Ectodermal cell (in vitro differentiated cells): ENCODE measurements around the gene CHGA.

Experiments
- H3K27ac ChIP-seq: 2 replicates; pipeline ENCODE4 v1.7.0; 2013; ENCODE audit warnings: mild to moderate bottlenecking, low read depth, low read length; ENCODE audit not compliant: insufficient read depth, poor library complexity, severe bottlenecking
- H3K27me3 ChIP-seq: 2 replicates; pipeline ENCODE4 v1.7.0; 2013; ENCODE audit warnings: mild to moderate bottlenecking, low read length; ENCODE audit not compliant: insufficient read depth, control insufficient read depth, poor library complexity, severe bottlenecking
- H3K36me3 ChIP-seq: one replicate; pipeline ENCODE4 v1.7.0; 2013; ENCODE audit warnings: low read length; ENCODE audit not compliant: control insufficient read depth, insufficient read depth
- H3K4me1 ChIP-seq: one replicate; pipeline ENCODE4 v1.7.0; 2013; ENCODE audit warnings: low read length; ENCODE audit not compliant: control insufficient read depth, insufficient read depth
- H3K4me3 ChIP-seq: 2 replicates; pipeline ENCODE4 v1.7.0; 2013; ENCODE audit warnings: low read depth, low read length, control low read depth; ENCODE audit not compliant: insufficient read depth
- H3K9me3 ChIP-seq: 2 replicates; pipeline ENCODE4 v1.7.0; 2013; ENCODE audit warnings: mild to moderate bottlenecking, low read length, moderate library complexity; ENCODE audit not compliant: control insufficient read depth
- WGBS, 2 experiments: methylation state at CpG; one replicate each; pipeline ENCODE4 v1.1.7; 2013; ENCODE audit warnings: missing lambda C conversion rate in 2 of 2; 5-methylcytosine and 5-hydroxymethylcytosine counted together

The CHGA gene

GRCh38 chr14:92929689-92930608 is 7.0 kb downstream of the CHGA start:
- Histone ChIP-seq H3K4me1 (no peaks in the 10 kb centered on the region), H3K4me3 (no peak overlapping the region), H3K36me3 (no peaks in the 10 kb centered on the region), H3K27ac (no peak overlapping the region), H3K27me3 (peaks cover 4% of the 10 kb centered on the region), H3K9me3 (no peaks in the 10 kb centered on the region)
- WGBS, 2 experiments = 92% methylated on average over 20 of the region's 20 CpGs

GRCh38 chr14:92930737-92931602 is 8.0 kb downstream of the CHGA start:
- Histone ChIP-seq H3K27me3 (no peaks in the 10 kb centered on the region), H3K4me1 (no peaks in the 10 kb centered on the region), H3K4me3 (no peak overlapping the region), H3K9me3 (no peaks in the 10 kb centered on the region), H3K36me3 (no peaks in the 10 kb centered on the region), H3K27ac (no peak overlapping the region)
- 91% methylated on average over 8 of the region's 8 CpGs for WGBS, 2 experiments

DNA sequence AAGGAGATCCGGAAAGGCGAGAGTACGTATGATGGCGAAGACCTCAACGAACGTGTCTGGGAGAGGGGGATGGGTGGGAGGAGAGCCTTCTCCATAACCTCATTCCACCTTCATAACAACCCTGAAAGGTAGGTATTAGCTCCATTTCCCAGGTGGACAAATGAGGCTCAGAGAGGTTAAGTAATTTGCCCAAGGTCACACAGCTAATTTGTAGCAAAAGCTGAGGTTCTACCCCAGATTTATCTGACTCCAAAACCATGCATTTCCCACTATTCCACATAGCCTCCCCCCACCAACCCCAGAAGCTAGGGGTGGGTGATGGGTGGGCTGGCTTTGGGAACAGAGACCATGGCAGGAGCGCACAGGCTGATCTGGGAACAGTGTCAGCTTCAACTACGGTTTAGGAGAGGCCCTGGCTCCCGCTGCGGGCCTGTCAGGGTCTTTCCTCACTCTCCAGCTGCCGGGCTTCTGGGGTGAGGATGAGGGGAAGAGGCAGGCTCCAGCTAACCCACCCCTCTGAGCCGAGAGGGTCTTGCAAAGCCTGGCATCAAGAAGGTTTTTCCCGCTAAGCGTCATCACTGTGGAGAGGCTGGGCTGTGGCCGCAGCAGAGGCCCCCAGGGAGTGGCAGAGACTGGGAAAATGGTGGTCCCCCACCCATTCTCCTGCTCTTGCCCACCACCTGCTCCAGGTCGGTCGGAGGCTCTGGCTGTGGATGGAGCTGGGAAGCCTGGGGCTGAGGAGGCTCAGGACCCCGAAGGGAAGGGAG is 8.9 kb downstream of the CHGA start:
- WGBS, 2 experiments = 93 to 98% methylated on average over 15 to 16 of the region's 18 CpGs
- Histone ChIP-seq H3K9me3 (no peaks in the 10 kb centered on the region), H3K27me3 (no peaks in the 10 kb centered on the region)

DNA sequence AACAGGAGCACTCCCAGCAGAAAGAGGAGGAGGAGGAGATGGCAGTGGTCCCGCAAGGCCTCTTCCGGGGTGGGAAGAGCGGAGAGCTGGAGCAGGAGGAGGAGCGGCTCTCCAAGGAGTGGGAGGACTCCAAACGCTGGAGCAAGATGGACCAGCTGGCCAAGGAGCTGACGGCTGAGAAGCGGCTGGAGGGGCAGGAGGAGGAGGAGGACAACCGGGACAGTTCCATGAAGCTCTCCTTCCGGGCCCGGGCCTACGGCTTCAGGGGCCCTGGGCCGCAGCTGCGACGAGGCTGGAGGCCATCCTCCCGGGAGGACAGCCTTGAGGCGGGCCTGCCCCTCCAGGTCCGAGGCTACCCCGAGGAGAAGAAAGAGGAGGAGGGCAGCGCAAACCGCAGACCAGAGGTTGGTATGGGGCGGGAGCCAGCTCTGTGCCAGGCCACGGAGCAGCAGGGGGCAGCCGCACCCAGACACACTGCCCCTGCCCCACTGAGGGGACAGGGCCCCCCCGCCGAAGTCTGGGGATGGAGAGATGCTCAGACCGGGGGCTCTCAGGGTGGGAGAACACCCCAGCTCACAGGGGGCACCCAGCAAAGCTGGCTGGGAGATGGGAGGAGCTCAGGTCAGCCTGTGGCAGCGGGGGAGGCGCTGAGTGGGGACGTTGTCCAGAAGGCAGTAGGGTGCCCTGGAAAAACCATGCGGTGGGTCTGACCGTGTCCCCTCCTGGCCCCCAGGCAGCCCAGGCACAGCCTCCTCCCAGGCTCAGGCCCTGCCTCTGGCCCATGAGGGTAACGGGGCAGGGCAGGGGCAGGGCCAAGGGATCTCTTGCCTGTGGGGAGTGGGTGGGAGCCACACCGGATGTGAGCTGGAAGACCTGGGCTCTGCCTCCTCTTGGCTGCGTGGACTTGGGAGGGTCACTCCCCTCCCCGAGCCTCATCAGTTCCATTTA is 9.8 kb downstream of the CHGA start:
- H3K4me1 ChIP-seq = no peaks in the 10 kb centered on the region
- 91 to 92% methylated on average over 35 of the region's 35 CpGs for whole genome bisulfite sequencing, 2 experiments
- H3K4me3 ChIP-seq = no peak overlapping the region
- no peaks in the 10 kb centered on the region for H3K9me3 ChIP-seq
- no peak overlapping the region for H3K27ac ChIP-seq
- H3K27me3 ChIP-seq = no peaks in the 10 kb centered on the region
- no peaks in the 10 kb centered on the region for H3K36me3 ChIP-seq

More for the DNA sequence above, 8.9 kb downstream of the CHGA start:
- no peak overlapping the region for H3K4me3 ChIP-seq
- H3K4me1 ChIP-seq = no peaks in the 10 kb centered on the region
- no peak overlapping the region for H3K27ac ChIP-seq
- no peaks in the 10 kb centered on the region for H3K36me3 ChIP-seq

- Histone ChIP-seq H3K27ac (no peak overlapping the region), H3K4me3 (no peak overlapping the region), H3K27me3 (no peaks in the 10 kb centered on the region), H3K9me3 (no peaks in the 10 kb centered on the region), H3K4me1 (no peaks in the 10 kb centered on the region), H3K36me3 (no peaks in the 10 kb centered on the region)
- WGBS, 2 experiments = 91 to 92% methylated on average over 8 of the region's 8 CpGs
These were observed 10.5 kb downstream of the CHGA start for GRCh38 chr14:92933481-92933880.

DNA sequence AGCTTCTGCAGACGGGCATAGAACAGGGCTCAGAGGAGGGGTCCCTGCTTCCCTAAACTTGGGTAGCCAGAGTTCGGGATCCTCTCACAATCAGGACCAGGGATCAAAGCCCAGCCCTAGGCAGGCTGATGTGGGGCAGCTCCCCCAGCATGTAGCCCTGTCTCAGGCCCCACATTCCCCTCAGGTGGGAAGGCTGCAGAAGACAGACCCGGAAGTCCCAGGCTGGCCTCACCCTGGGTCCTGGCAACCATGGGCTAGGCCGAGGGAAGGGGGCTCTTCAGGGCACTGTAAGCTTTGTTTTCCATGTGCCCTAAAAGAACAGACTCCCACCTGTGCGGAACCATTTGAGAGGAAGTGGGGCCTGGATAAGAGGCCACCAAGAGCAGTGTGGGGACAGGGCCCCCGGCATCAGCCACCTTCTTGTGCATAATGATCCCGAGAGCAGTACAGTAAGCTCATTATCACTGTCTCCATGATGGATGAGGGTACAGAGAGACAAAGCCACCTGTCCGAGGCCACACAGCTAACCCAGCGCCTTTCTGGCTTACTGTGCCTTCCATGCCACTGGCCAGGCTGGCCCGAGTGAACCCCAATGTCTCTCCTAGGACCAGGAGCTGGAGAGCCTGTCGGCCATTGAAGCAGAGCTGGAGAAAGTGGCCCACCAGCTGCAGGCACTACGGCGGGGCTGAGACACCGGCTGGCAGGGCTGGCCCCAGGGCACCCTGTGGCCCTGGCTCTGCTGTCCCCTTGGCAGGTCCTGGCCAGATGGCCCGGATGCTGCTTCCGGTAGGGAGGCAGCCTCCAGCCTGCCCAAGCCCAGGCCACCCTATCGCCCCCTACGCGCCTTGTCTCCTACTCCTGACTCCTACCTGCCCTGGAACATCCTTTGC is 11.5 kb downstream of the CHGA start:
- no peak overlapping the region for H3K4me3 ChIP-seq
- H3K27me3 ChIP-seq = no peaks in the 10 kb centered on the region
- H3K9me3 ChIP-seq = no peaks in the 10 kb centered on the region
- no peaks in the 10 kb centered on the region for H3K4me1 ChIP-seq
- no peaks in the 10 kb centered on the region for H3K36me3 ChIP-seq
- H3K27ac ChIP-seq = no peak overlapping the region
- 90% methylated on average over 19 of the region's 19 CpGs for WGBS, 2 experiments

DNA sequence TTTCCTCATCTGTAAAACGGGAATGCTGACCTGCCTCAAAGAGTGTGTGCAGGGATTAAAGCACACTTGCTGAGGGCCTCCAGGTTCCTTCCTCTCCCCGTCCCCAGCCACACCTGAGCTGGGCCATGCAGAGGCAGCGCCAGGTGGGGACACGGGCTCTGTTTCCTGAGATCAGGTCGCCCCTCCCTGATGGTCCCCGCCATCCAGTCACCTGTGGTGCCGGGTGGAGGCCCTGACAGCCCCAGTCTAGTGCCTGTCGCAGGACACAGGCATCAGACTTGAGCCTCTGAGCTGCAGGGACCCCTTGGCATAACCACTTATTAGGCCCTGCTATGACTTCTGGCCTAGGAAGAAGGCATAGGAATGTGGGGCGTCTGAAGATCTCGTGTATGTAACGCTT is 12.5 kb downstream of the CHGA start:
- WGBS, 2 experiments = 94% methylated on average over 11 of the region's 11 CpGs
- Histone ChIP-seq H3K27me3 (no peaks in the 10 kb centered on the region), H3K27ac (no peak overlapping the region), H3K4me1 (no peaks in the 10 kb centered on the region), H3K9me3 (no peaks in the 10 kb centered on the region), H3K36me3 (no peaks in the 10 kb centered on the region), H3K4me3 (no peak overlapping the region)

DNA sequence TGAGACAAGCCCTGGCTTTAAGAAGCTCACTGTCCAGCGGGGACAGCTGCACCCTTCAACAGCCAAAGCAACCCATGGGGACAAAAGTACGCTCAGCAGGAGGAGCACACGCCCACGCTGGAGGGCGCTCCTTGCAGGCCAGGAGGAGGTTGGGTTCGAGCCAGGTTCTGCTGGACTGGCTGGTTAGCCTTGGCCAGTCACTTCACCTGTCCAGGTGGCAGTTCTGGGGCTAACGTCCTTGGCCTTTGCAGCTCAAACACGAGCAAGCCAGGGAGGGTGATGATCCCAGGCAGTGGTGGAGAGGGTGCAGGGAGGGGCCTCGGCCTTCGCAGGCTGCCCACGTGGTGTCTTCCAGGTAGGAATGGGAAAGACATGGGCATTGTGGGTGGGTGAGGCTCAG is 13.1 kb downstream of the CHGA start:
- Histone ChIP-seq H3K9me3 (no peaks in the 10 kb centered on the region), H3K4me3 (no peak overlapping the region), H3K4me1 (no peaks in the 10 kb centered on the region), H3K27ac (no peak overlapping the region), H3K27me3 (no peaks in the 10 kb centered on the region), H3K36me3 (no peaks in the 10 kb centered on the region)
- 92 to 94% methylated on average over 11 of the region's 11 CpGs for WGBS, 2 experiments
